ENCODE data around the gene ZNF226. TPM values are rescaled to one million over a fixed set of nuclear protein-coding genes. Genes with fewer than 3 reads are reported as not detected.

ZNF226 gene
- total RNA-seq, 2 experiments from 2014 or later: 5.9 to 6.7 TPM

DNA sequence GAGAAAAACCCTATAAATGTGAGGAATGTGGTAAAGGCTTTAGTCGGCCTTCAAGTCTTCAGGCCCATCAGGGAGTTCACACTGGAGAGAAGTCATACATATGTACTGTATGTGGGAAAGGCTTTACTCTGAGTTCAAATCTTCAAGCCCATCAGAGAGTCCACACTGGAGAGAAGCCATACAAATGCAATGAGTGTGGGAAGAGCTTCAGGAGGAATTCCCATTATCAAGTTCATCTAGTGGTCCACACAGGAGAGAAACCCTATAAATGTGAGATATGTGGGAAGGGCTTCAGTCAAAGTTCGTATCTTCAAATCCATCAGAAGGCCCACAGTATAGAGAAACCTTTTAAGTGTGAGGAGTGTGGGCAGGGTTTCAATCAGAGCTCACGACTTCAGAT is 11.7 kb downstream of the ZNF226 start:
- Mint-ChIP-seq H3K4me1 (ENCODE audit: low read depth) (no peaks in the 10 kb centered on the region), H3K4me3 (no peak overlapping the region), H3K27me3 (no peaks in the 10 kb centered on the region), H3K36me3 (ENCODE audit: low read depth) (peaks cover 71% of the 10 kb centered on the region), H3K27ac (no peak overlapping the region), H3K9me3 (peaks cover 70% of the 10 kb centered on the region)
- TF ChIP-seq, protein P1, sequence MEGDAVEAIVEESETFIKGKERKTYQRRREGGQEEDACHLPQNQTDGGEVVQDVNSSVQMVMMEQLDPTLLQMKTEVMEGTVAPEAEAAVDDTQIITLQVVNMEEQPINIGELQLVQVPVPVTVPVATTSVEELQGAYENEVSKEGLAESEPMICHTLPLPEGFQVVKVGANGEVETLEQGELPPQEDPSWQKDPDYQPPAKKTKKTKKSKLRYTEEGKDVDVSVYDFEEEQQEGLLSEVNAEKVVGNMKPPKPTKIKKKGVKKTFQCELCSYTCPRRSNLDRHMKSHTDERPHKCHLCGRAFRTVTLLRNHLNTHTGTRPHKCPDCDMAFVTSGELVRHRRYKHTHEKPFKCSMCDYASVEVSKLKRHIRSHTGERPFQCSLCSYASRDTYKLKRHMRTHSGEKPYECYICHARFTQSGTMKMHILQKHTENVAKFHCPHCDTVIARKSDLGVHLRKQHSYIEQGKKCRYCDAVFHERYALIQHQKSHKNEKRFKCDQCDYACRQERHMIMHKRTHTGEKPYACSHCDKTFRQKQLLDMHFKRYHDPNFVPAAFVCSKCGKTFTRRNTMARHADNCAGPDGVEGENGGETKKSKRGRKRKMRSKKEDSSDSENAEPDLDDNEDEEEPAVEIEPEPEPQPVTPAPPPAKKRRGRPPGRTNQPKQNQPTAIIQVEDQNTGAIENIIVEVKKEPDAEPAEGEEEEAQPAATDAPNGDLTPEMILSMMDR (IDR thresholded peaks at IDR 0.05): no peak
- intact Hi-C loops (cut with micrococcal nuclease): no loop called here
- ChIA-PET POLR2A (interaction anchor here (0.8 kb wide), 1 partner anchor 166 kb away, joined by 3 read pairs; no protein-coding TSS in a partner anchor), CTCF (no interaction called here)
- ATAC-seq: no peak
- DNase-seq: no peak

DNA sequence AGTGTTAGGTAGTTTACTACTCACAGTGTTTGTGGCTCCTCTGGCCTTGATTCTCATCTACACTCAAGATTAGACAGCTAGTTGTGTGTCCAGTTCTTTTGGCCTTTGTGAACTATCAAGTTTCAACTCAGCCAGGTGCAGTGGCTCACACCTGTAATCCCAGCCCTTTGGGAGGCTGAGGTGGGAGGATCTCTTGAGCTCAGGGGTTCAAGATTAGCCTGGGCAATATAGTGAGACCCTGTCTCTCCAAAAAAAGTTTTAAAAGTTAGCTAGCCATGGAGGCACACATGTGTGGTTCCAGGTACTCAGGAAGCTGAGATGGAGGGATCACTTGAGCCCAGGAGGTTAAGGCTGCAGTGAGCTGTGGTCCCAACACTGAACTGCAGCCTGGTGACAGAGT is 16.1 kb downstream of the ZNF226 start:
- Mint-ChIP-seq H3K9me3 (peaks cover 60% of the 10 kb centered on the region), H3K36me3 (ENCODE audit: low read depth) (peaks cover 29% of the 10 kb centered on the region)
- no peak for ATAC-seq

DNA sequence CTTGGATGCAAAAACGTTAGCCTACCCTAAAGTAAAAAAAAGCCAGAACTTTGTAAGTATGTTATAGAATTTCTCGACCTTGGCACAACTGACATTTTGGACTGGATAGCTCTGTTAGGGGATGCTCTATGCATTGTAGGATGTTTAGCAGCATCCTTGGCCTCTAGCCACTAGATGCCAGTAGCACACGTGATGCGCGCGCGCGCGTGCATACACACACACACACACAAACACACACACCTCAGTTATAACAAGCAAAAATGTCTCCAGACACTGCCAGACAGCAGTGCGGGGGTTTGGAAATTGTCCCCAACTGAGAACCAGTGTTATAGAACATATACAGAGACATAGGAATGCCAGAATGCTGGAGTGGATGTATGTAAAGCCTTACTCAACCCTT is 17.2 kb downstream of the ZNF226 start:
- peaks cover 53% of the 10 kb centered on the region for H3K9me3 Mint-ChIP-seq
- no peaks in the 10 kb centered on the region for H3K4me1 Mint-ChIP-seq (ENCODE audit: low read depth)
- DNase-seq (no peak), ATAC-seq (no peak)
- TF ChIP-seq, protein P1 (IDR thresholded peaks at IDR 0.05): no peak
- CTCF ChIA-PET: no interaction called here
- intact Hi-C loops (cut with micrococcal nuclease): no loop called here
- peaks cover 18% of the 10 kb centered on the region for H3K36me3 Mint-ChIP-seq (ENCODE audit: low read depth)
- no peaks in the 10 kb centered on the region for H3K27me3 Mint-ChIP-seq
- H3K4me3 Mint-ChIP-seq: no peak overlapping the region
- POLR2A ChIA-PET: no interaction called here
- no peak overlapping the region for H3K27ac Mint-ChIP-seq

More for the DNA sequence above, 16.1 kb downstream of the ZNF226 start:
- intact Hi-C loops (cut with micrococcal nuclease): no loop called here
- DNase-seq: no peak
- POLR2A ChIA-PET: no interaction called here
- H3K4me3 Mint-ChIP-seq: no peak overlapping the region
- no peaks in the 10 kb centered on the region for H3K4me1 Mint-ChIP-seq (ENCODE audit: low read depth)
- TF ChIP-seq, protein P1 (IDR thresholded peaks at IDR 0.05): no peak
- CTCF ChIA-PET: no interaction called here
- H3K27me3 Mint-ChIP-seq: no peaks in the 10 kb centered on the region
- H3K27ac Mint-ChIP-seq: no peak overlapping the region

DNA sequence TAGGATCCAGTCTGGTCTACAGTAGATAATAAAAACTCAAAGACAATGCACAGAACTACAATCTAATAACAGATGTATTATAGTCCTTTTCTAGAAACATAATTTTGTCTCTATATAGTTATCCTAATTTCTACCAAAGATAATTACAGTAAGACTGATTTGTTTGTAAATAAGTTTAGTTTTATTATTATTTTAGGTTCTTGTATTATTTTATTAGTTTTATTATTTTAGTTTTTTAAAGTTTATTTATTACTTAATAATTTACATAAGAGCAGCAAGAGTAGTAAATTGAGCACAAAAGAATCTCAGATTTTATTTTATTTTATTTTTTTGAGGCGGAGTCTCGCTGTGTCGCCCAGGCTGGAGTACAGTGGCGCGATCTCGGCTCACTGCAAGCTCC is 25.1 kb downstream of the ZNF226 start:
- H3K27me3 Mint-ChIP-seq: no peaks in the 10 kb centered on the region
- ATAC-seq (no peak), DNase-seq (no peak)
- CTCF ChIA-PET: no interaction called here
- POLR2A ChIA-PET: no interaction called here
- TF ChIP-seq, protein P1 (IDR thresholded peaks at IDR 0.05): no peak
- H3K4me3 Mint-ChIP-seq: no peak overlapping the region
- peaks cover 34% of the 10 kb centered on the region for H3K9me3 Mint-ChIP-seq
- intact Hi-C loops (cut with micrococcal nuclease): no loop called here
- H3K36me3 Mint-ChIP-seq (ENCODE audit: low read depth): peaks cover 10% of the 10 kb centered on the region
- H3K4me1 Mint-ChIP-seq (ENCODE audit: low read depth): no peaks in the 10 kb centered on the region
- no peak overlapping the region for H3K27ac Mint-ChIP-seq

DNA sequence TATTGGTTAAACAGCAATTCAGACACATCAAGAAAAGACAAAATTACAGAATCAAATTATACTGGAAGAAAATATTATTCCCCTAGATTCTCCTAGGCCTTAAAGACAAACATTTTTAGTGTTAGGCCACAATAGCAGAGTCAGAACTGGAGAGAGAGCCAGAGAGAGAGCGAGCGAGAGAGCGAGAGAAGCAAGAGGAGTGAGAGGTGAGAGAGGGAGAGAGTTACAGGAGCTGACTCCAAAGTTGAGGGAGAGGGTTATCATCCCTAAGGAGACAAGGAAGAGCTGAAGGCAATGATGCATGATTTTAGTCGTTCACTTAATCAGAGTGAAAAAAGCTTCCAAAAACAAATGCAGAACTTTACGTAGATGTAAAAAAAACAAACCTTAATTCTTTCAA is 27.2 kb downstream of the ZNF226 start:
- H3K4me3 Mint-ChIP-seq: no peak overlapping the region
- ChIA-PET POLR2A (no interaction called here), CTCF (no interaction called here)
- H3K36me3 Mint-ChIP-seq (ENCODE audit: low read depth): peaks cover 9% of the 10 kb centered on the region
- ATAC-seq (no peak), DNase-seq (no peak)
- no peaks in the 10 kb centered on the region for H3K27me3 Mint-ChIP-seq
- intact Hi-C loops (cut with micrococcal nuclease): no loop called here
- no peak overlapping the region for H3K27ac Mint-ChIP-seq
- peaks cover 45% of the 10 kb centered on the region for H3K9me3 Mint-ChIP-seq
- no peaks in the 10 kb centered on the region for H3K4me1 Mint-ChIP-seq (ENCODE audit: low read depth)
- TF ChIP-seq, protein P1 (IDR thresholded peaks at IDR 0.05): no peak

Measured in activated CD8-positive, alpha-beta T cell treated with anti-CD3 and anti-CD28 coated beads for 36 hours (primary cell).